ENCODE results near the gene CHADL. TPM values are rescaled to one million over a fixed set of nuclear protein-coding genes. Genes with fewer than 3 reads are reported as not detected.

Gene CHADL, protein sequence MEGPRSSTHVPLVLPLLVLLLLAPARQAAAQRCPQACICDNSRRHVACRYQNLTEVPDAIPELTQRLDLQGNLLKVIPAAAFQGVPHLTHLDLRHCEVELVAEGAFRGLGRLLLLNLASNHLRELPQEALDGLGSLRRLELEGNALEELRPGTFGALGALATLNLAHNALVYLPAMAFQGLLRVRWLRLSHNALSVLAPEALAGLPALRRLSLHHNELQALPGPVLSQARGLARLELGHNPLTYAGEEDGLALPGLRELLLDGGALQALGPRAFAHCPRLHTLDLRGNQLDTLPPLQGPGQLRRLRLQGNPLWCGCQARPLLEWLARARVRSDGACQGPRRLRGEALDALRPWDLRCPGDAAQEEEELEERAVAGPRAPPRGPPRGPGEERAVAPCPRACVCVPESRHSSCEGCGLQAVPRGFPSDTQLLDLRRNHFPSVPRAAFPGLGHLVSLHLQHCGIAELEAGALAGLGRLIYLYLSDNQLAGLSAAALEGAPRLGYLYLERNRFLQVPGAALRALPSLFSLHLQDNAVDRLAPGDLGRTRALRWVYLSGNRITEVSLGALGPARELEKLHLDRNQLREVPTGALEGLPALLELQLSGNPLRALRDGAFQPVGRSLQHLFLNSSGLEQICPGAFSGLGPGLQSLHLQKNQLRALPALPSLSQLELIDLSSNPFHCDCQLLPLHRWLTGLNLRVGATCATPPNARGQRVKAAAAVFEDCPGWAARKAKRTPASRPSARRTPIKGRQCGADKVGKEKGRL
- 0.16 to 0.26 TPM (median 0.26 TPM) in 3 replicates for polyA plus RNA-seq
- 0.27 TPM for polyA plus RNA-seq (2011; ENCODE audit: low read depth)
- polyA plus RNA-seq (2011; cell fraction: cytosol; rRNA removed), result 0.07 and 0.27 TPM in 2 replicates
- polyA plus RNA-seq (2011; cell fraction: nucleus; rRNA removed), result 0.31 and 0.32 TPM in 2 replicates
- polyA plus RNA-seq (2012; ENCODE audit: low replicate concordance), result 0.11 and 0.18 TPM in 2 replicates
- 0.10 to 0.66 TPM (median 0.13 TPM) in 3 replicates for polyA minus RNA-seq
- not detected for polyA minus RNA-seq (2011; cell fraction: cytosol; rRNA and poly(A)+ RNA removed)
- polyA minus RNA-seq (2011; cell fraction: nucleus; rRNA and poly(A)+ RNA removed), result 0.42 and 0.85 TPM in 2 replicates

- Histone ChIP-seq H3K9me1 (ENCODE audit: control insufficient read depth, extremely low read depth, insufficient read depth, low read length) (no peaks in the 10 kb centered on the region), H3K4me3 (ENCODE audit: control insufficient read depth in 2 of 3, extremely low read depth in 1 of 3, insufficient read depth in 2 of 3, low read depth in 1 of 3, low read length in 3 of 3) (no peak within 1 kb of the TSS), H3K4me2 (ENCODE audit: control insufficient read depth, extremely low read depth, insufficient read depth, low read depth, low read length) (no peak within 1 kb of the TSS), H3K4me1 (ENCODE audit: control insufficient read depth, extremely low read depth, insufficient read depth, low read length) (peaks cover 37% of the 10 kb centered on the region), H2AFZ (ENCODE audit: control insufficient read depth, low read length) (no peak within 1 kb of the TSS), H3K79me2 (ENCODE audit: control insufficient read depth, insufficient read depth, low read length) (no peaks in the 10 kb centered on the region), H3K9ac (ENCODE audit: control insufficient read depth, extremely low read depth, insufficient read depth, low read length) (no peak within 1 kb of the TSS), H3K27ac (ENCODE audit: control insufficient read depth, insufficient read depth, low read length) (no peak within 1 kb of the TSS), H4K20me1 (ENCODE audit: control insufficient read depth, extremely low read depth, insufficient read depth, low read length) (no peaks in the 10 kb centered on the region), H3K9me3 (ENCODE audit: control insufficient read depth, low read depth, low read length) (no peaks in the 10 kb centered on the region), H3K27me3 (ENCODE audit: control insufficient read depth, extremely low read depth, insufficient read depth, low read length) (no peaks in the 10 kb centered on the region), H3K36me3 (ENCODE audit: control insufficient read depth in 2 of 2, extremely low read depth in 1 of 2, insufficient read depth in 2 of 2, low read length in 2 of 2) (peaks cover 2% of the 10 kb centered on the region in 2 experiments)
- no peak for TF ChIP-seq EZH2 (IDR thresholded peaks at IDR 0.05; ENCODE audit: low read length)
- TF ChIP-seq, protein P1, sequence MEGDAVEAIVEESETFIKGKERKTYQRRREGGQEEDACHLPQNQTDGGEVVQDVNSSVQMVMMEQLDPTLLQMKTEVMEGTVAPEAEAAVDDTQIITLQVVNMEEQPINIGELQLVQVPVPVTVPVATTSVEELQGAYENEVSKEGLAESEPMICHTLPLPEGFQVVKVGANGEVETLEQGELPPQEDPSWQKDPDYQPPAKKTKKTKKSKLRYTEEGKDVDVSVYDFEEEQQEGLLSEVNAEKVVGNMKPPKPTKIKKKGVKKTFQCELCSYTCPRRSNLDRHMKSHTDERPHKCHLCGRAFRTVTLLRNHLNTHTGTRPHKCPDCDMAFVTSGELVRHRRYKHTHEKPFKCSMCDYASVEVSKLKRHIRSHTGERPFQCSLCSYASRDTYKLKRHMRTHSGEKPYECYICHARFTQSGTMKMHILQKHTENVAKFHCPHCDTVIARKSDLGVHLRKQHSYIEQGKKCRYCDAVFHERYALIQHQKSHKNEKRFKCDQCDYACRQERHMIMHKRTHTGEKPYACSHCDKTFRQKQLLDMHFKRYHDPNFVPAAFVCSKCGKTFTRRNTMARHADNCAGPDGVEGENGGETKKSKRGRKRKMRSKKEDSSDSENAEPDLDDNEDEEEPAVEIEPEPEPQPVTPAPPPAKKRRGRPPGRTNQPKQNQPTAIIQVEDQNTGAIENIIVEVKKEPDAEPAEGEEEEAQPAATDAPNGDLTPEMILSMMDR (optimal IDR thresholded peaks at IDR 0.05 in 1 of 3, IDR thresholded peaks at IDR 0.05 in 1 of 3, conservative IDR thresholded peaks at IDR 0.05 in 1 of 3; ENCODE audit: extremely low read depth in 1 of 3, insufficient read depth in 2 of 3, low read length in 3 of 3), result no peak
- DNase-seq (ENCODE audit: low read depth, low spot score) (no peak), FAIRE-seq (no peak)
- dilution Hi-C loops (cut with MboI; ENCODE audit: extremely low pct_ligation_motif_present, low sequenced_read_pairs), result no loop called here
Observed at GRCh38 chr22:41240377-41241132, at the start of gene CHADL. Gene CHADL (minus strand): TSS chr22:41240931. CDS start chr22:41240881, 50 bp downstream.

DNA sequence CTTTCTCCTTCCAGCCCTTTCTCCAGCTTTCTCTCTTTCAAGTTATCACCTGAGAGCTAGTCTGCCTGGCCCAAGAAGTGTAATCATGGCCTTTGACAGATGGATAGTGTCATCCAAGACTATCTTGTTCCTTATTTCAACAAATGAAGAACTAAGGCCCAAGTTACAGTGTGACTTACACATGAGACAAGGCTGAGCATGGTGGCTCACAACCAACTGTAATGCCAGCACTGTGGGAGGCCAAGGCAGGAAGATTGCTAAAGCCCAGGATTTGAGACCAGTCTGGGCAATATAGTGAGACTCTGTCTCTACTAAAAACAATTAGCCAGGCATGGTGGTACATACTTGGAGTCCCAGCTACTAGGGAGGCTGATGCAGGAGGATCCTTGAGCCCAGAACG is 48.9 kb upstream of the CHADL start:
- H2AFZ ChIP-seq (ENCODE audit: control insufficient read depth, low read length), result peak overlapping the region; percentile 13
- no peak overlapping the region for H3K9ac ChIP-seq (ENCODE audit: control insufficient read depth, extremely low read depth, insufficient read depth, low read length)
- H3K27me3 ChIP-seq (ENCODE audit: control insufficient read depth, extremely low read depth, insufficient read depth, low read length), result no peaks in the 10 kb centered on the region
- DNase-seq (ENCODE audit: low read depth, low spot score) (no peak), FAIRE-seq (no peak)
- H3K79me2 ChIP-seq (ENCODE audit: control insufficient read depth, insufficient read depth, low read length), result peaks cover 12% of the 10 kb centered on the region
- no peaks in the 10 kb centered on the region for H3K9me1 ChIP-seq (ENCODE audit: control insufficient read depth, extremely low read depth, insufficient read depth, low read length)
- H3K4me3 ChIP-seq (ENCODE audit: control insufficient read depth in 2 of 3, extremely low read depth in 1 of 3, insufficient read depth in 2 of 3, low read depth in 1 of 3, low read length in 3 of 3), result no peak overlapping the region
- peaks cover 53% of the 10 kb centered on the region for H3K4me1 ChIP-seq (ENCODE audit: control insufficient read depth, extremely low read depth, insufficient read depth, low read length)
- peak overlapping the region; percentile 81 for H3K27ac ChIP-seq (ENCODE audit: control insufficient read depth, insufficient read depth, low read length)
- H3K4me2 ChIP-seq (ENCODE audit: control insufficient read depth, extremely low read depth, insufficient read depth, low read depth, low read length), result peak overlapping the region; percentile 22
- dilution Hi-C loops (cut with MboI; ENCODE audit: extremely low pct_ligation_motif_present, low sequenced_read_pairs), result no loop called here
- no peak for TF ChIP-seq EZH2 (IDR thresholded peaks at IDR 0.05; ENCODE audit: low read length)
- TF ChIP-seq, protein P1 (optimal IDR thresholded peaks at IDR 0.05 in 1 of 3, IDR thresholded peaks at IDR 0.05 in 1 of 3, conservative IDR thresholded peaks at IDR 0.05 in 1 of 3; ENCODE audit: extremely low read depth in 1 of 3, insufficient read depth in 2 of 3, low read length in 3 of 3), result no peak
- peaks cover 0 to 5% of the 10 kb centered on the region in 2 experiments for H3K36me3 ChIP-seq (ENCODE audit: control insufficient read depth in 2 of 2, extremely low read depth in 1 of 2, insufficient read depth in 2 of 2, low read length in 2 of 2)
- H4K20me1 ChIP-seq (ENCODE audit: control insufficient read depth, extremely low read depth, insufficient read depth, low read length), result peaks cover 5% of the 10 kb centered on the region
- no peaks in the 10 kb centered on the region for H3K9me3 ChIP-seq (ENCODE audit: control insufficient read depth, low read depth, low read length)
